NCI-H2196 treated with DMSO at 0.1 percent for 48 hours (cell line): ENCODE data around the gene ST6GAL2.

ENCODE experiments used
- DNase-seq: peaks from one replicate; lab custom pipeline; 2025; ENCODE audit not compliant: unreplicated experiment; lab: John Stamatoyannopoulos, UW

The ST6GAL2 gene

GRCh38 chr2:106830191-106830590, 55.8 kb downstream of the ST6GAL2 start:
- DNase-seq, result no peak

GRCh38 chr2:106828119-106828518, 57.8 kb downstream of the ST6GAL2 start:
- DNase-seq, result no peak

- DNase-seq, result no peak
Measured at GRCh38 chr2:106827158-106827557, 58.8 kb downstream of the ST6GAL2 start.

- no peak for DNase-seq
Measured at GRCh38 chr2:106825161-106825560, 60.8 kb downstream of the ST6GAL2 start.

- DNase-seq, result no peak
Measured at GRCh38 chr2:106816974-106817373, 69.0 kb downstream of the ST6GAL2 start.

- no peak for DNase-seq
Measured at GRCh38 chr2:106812841-106813240, 73.1 kb downstream of the ST6GAL2 start.

- DNase-seq, result no peak
Measured at GRCh38 chr2:106812383-106812782, 73.6 kb downstream of the ST6GAL2 start.

GRCh38 chr2:106805716-106806115, 80.3 kb downstream of the ST6GAL2 start:
- no peak for DNase-seq

- no peak for DNase-seq
Measured at GRCh38 chr2:106804161-106804560, 81.8 kb downstream of the ST6GAL2 start.

GRCh38 chr2:106800976-106801655, 84.9 kb downstream of the ST6GAL2 start:
- DNase-seq, result no peak

GRCh38 chr2:106800180-106800579, 85.8 kb downstream of the ST6GAL2 start:
- DNase-seq, result no peak

- no peak for DNase-seq
Measured at GRCh38 chr2:106798826-106799552, 87.0 kb downstream of the ST6GAL2 start.

- DNase-seq, result no peak
Measured at GRCh38 chr2:106797494-106797893, 88.5 kb downstream of the ST6GAL2 start.

GRCh38 chr2:106792671-106793070, 93.3 kb downstream of the ST6GAL2 start:
- no peak for DNase-seq

GRCh38 chr2:106789185-106789584, 96.8 kb downstream of the ST6GAL2 start:
- DNase-seq, result no peak

- DNase-seq, result no peak
Measured at GRCh38 chr2:106782681-106783080, 103.3 kb downstream of the ST6GAL2 start.

GRCh38 chr2:106781196-106781595, 104.8 kb downstream of the ST6GAL2 start:
- DNase-seq, result no peak

- DNase-seq, result no peak
Measured at GRCh38 chr2:106771811-106772210, 114.2 kb downstream of the ST6GAL2 start.

- DNase-seq, result no peak
Measured at GRCh38 chr2:106770986-106771385, 115.0 kb downstream of the ST6GAL2 start.

GRCh38 chr2:106764614-106765013, 121.4 kb downstream of the ST6GAL2 start:
- no peak for DNase-seq

GRCh38 chr2:106759966-106760365, 126.0 kb downstream of the ST6GAL2 start:
- no peak for DNase-seq

- no peak for DNase-seq
Measured at GRCh38 chr2:106758901-106759497, 127.0 kb downstream of the ST6GAL2 start.
